ENCODE data around the gene ERBB4.

ERBB4 gene

GRCh38 chr2:212195626-212196025 is 343.0 kb downstream of the ERBB4 start:
- no peak for TF ChIP-seq ZC3H10 (CRISPR knock-in tag; IDR thresholded peaks at IDR 0.05)
- TF ChIP-seq CSRNP3 (CRISPR knock-in tag; IDR thresholded peaks at IDR 0.05): no peak
- TF ChIP-seq SNAI2 (CRISPR knock-in tag; IDR thresholded peaks at IDR 0.05): no peak
- TF ChIP-seq ARNTL (CRISPR knock-in tag; IDR thresholded peaks at IDR 0.05; ENCODE audit: borderline replicate concordance, low read depth): no peak

GRCh38 chr2:212194396-212194795 is 344.2 kb downstream of the ERBB4 start:
- ATAC-seq: no peak
- no peak for TF ChIP-seq ZFP3 (CRISPR knock-in tag; IDR thresholded peaks at IDR 0.05)
- TF ChIP-seq CSRNP3 (CRISPR knock-in tag; IDR thresholded peaks at IDR 0.05): no peak
- TF ChIP-seq OSR1 (CRISPR knock-in tag; IDR thresholded peaks at IDR 0.05): no peak
- no peak for TF ChIP-seq SNAI2 (CRISPR knock-in tag; IDR thresholded peaks at IDR 0.05)
- TF ChIP-seq ESRRG (CRISPR knock-in tag; IDR thresholded peaks at IDR 0.05): no peak
- no peak for TF ChIP-seq ZC3H10 (CRISPR knock-in tag; IDR thresholded peaks at IDR 0.05)
- TF ChIP-seq PPARA (CRISPR knock-in tag; IDR thresholded peaks at IDR 0.05; ENCODE audit: borderline replicate concordance): no peak
- no peak for TF ChIP-seq ZNF8 (CRISPR knock-in tag; IDR thresholded peaks at IDR 0.05)
- TF ChIP-seq ZNF70 (CRISPR knock-in tag; IDR thresholded peaks at IDR 0.05): no peak
- no peak for TF ChIP-seq TCF4 (CRISPR knock-in tag; IDR thresholded peaks at IDR 0.05; ENCODE audit: borderline replicate concordance)
- no peak for TF ChIP-seq ZNF565 (CRISPR knock-in tag; conservative IDR thresholded peaks at IDR 0.05; ENCODE audit: low read depth)
- no peak for TF ChIP-seq ZFP30 (CRISPR knock-in tag; IDR thresholded peaks at IDR 0.05)
- TF ChIP-seq CSDC2 (CRISPR knock-in tag; IDR thresholded peaks at IDR 0.05): no peak
- no peak for TF ChIP-seq TSHZ2 (CRISPR knock-in tag; IDR thresholded peaks at IDR 0.05)
- TF ChIP-seq PATZ1 (CRISPR knock-in tag; IDR thresholded peaks at IDR 0.05; ENCODE audit: borderline replicate concordance): no peak
- TF ChIP-seq BACH2 (CRISPR knock-in tag; IDR thresholded peaks at IDR 0.05; ENCODE audit: borderline replicate concordance): no peak
- no peak for TF ChIP-seq ISL1 (CRISPR knock-in tag; IDR thresholded peaks at IDR 0.05)
- no peak for TF ChIP-seq POU6F1 (CRISPR knock-in tag; IDR thresholded peaks at IDR 0.05; ENCODE audit: borderline replicate concordance, low read depth)
- TF ChIP-seq TOX (CRISPR knock-in tag; IDR thresholded peaks at IDR 0.05; ENCODE audit: borderline replicate concordance): no peak
- TF ChIP-seq RARB (CRISPR knock-in tag; IDR thresholded peaks at IDR 0.05): no peak

More at GRCh38 chr2:212195626-212196025, 343.0 kb downstream of the ERBB4 start:
- no peak for ATAC-seq

- ATAC-seq: no peak
- no peak for TF ChIP-seq CSRNP3 (CRISPR knock-in tag; IDR thresholded peaks at IDR 0.05)
- TF ChIP-seq ESRRG (CRISPR knock-in tag; IDR thresholded peaks at IDR 0.05): no peak
- no peak for TF ChIP-seq ZNF8 (CRISPR knock-in tag; IDR thresholded peaks at IDR 0.05)
- TF ChIP-seq ISL1 (CRISPR knock-in tag; IDR thresholded peaks at IDR 0.05): no peak
- no peak for TF ChIP-seq ZC3H10 (CRISPR knock-in tag; IDR thresholded peaks at IDR 0.05)
- TF ChIP-seq POU6F1 (CRISPR knock-in tag; IDR thresholded peaks at IDR 0.05; ENCODE audit: borderline replicate concordance, low read depth): no peak
- no peak for TF ChIP-seq TSHZ2 (CRISPR knock-in tag; IDR thresholded peaks at IDR 0.05)
- TF ChIP-seq TCF4 (CRISPR knock-in tag; IDR thresholded peaks at IDR 0.05; ENCODE audit: borderline replicate concordance): no peak
- no peak for TF ChIP-seq ZNF565 (CRISPR knock-in tag; conservative IDR thresholded peaks at IDR 0.05; ENCODE audit: low read depth)
- TF ChIP-seq SNAI2 (CRISPR knock-in tag; IDR thresholded peaks at IDR 0.05): no peak
Observed at GRCh38 chr2:212193803-212194202, 344.8 kb downstream of the ERBB4 start.

Measured in SK-N-SH treated with all-trans-retinoic acid at 6 μM for 48 hours (cell line).